Measurements from ENCODE around the gene OR1I1.

Gene OR1I1

GRCh38 chr19:15104003-15104402 lies 22.0 kb downstream of the OR1I1 start:
- H3K4me1 ChIP-seq = no peaks in the 10 kb centered on the region
- no peak for TF ChIP-seq CTCF (IDR thresholded peaks at IDR 0.05; ENCODE audit: low read depth, low read length)

GRCh38 chr19:15104411-15104810 lies 22.4 kb downstream of the OR1I1 start:
- TF ChIP-seq CTCF (IDR thresholded peaks at IDR 0.05; ENCODE audit: low read depth, low read length) = no peak
- no peaks in the 10 kb centered on the region for H3K36me3 ChIP-seq
- H3K4me3 ChIP-seq (ENCODE audit: low read depth, low read length) = no peak overlapping the region
- DNase-seq = no peak
- peaks cover 23% of the 10 kb centered on the region for H3K27me3 ChIP-seq
- H3K4me1 ChIP-seq = no peaks in the 10 kb centered on the region
- peaks cover 2% of the 10 kb centered on the region; the same call in 1 of the 2 replicates for H3K9me3 ChIP-seq

More at GRCh38 chr19:15104003-15104402, 22.0 kb downstream of the OR1I1 start:
- H3K27me3 ChIP-seq = peaks cover 23% of the 10 kb centered on the region
- no peak for DNase-seq
- H3K9me3 ChIP-seq = peaks cover 2% of the 10 kb centered on the region; the same call in 1 of the 2 replicates
- H3K36me3 ChIP-seq = no peaks in the 10 kb centered on the region
- H3K4me3 ChIP-seq (ENCODE audit: low read depth, low read length) = no peak overlapping the region

- TF ChIP-seq CTCF (IDR thresholded peaks at IDR 0.05; ENCODE audit: low read depth, low read length) = no peak
- Histone ChIP-seq H3K4me3 (ENCODE audit: low read depth, low read length) (no peak overlapping the region), H3K4me1 (no peaks in the 10 kb centered on the region), H3K27me3 (peaks cover 23% of the 10 kb centered on the region), H3K9me3 (peaks cover 2% of the 10 kb centered on the region; the same call in 1 of the 2 replicates), H3K36me3 (no peaks in the 10 kb centered on the region)
- no peak for DNase-seq
Measured at GRCh38 chr19:15105044-15105443, 23.0 kb downstream of the OR1I1 start.

- Histone ChIP-seq H3K36me3 (no peaks in the 10 kb centered on the region), H3K27me3 (peaks cover 23% of the 10 kb centered on the region), H3K4me3 (ENCODE audit: low read depth, low read length) (peak within 1 kb of the TSS; percentile 40), H3K9me3 (no peaks in the 10 kb centered on the region), H3K4me1 (no peaks in the 10 kb centered on the region)
- DNase-seq = no peak
- TF ChIP-seq CTCF (IDR thresholded peaks at IDR 0.05; ENCODE audit: low read depth, low read length) = no peak
Measured at GRCh38 chr19:15107061-15108010, 25.3 kb downstream of the OR1I1 start, which contains the start of gene SYDE1. SYDE1 (plus strand) TSS chr19:15107401; CDS start chr19:15107434, 33 bp downstream.

- TF ChIP-seq CTCF (IDR thresholded peaks at IDR 0.05; ENCODE audit: low read depth, low read length) = no peak
- Histone ChIP-seq H3K27me3 (peaks cover 23% of the 10 kb centered on the region), H3K9me3 (no peaks in the 10 kb centered on the region), H3K36me3 (no peaks in the 10 kb centered on the region; the same call in 1 of the 2 replicates), H3K4me1 (no peaks in the 10 kb centered on the region), H3K4me3 (ENCODE audit: low read depth, low read length) (no peak overlapping the region)
- no peak for DNase-seq
Measured at GRCh38 chr19:15108145-15108844, 26.3 kb downstream of the OR1I1 start.

Measured in BE2C (cell line).